Kidney glomerular epithelial cell (primary cell): ENCODE results near the gene LSP1.

Source experiments
- DNase-seq: peaks from one replicate; lab custom pipeline; 2025; lab: John Stamatoyannopoulos, UW

Gene LSP1

GRCh38 chr11:1837171-1838076 lies 15.5 kb upstream of the LSP1 start:
- no peak for DNase-seq

DNA sequence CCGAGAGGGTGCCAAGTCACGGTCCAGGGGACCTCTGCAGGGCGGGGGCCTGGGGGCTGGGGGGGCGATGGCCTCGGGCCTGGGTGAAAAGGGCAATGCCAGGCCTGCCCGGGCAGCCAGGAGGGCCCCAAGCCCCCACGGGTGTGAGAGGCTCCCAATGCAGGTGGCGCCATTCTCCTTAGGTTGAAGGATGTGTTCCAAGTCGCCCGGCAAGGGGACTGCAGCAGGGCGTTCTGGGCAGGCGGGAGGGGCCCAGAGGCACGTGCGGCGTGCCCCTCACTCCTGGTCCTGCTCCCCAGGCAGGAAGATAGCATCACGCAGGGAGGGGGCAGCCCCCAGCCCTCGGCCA lies 14.8 kb upstream of the LSP1 start:
- DNase-seq = no peak

DNA sequence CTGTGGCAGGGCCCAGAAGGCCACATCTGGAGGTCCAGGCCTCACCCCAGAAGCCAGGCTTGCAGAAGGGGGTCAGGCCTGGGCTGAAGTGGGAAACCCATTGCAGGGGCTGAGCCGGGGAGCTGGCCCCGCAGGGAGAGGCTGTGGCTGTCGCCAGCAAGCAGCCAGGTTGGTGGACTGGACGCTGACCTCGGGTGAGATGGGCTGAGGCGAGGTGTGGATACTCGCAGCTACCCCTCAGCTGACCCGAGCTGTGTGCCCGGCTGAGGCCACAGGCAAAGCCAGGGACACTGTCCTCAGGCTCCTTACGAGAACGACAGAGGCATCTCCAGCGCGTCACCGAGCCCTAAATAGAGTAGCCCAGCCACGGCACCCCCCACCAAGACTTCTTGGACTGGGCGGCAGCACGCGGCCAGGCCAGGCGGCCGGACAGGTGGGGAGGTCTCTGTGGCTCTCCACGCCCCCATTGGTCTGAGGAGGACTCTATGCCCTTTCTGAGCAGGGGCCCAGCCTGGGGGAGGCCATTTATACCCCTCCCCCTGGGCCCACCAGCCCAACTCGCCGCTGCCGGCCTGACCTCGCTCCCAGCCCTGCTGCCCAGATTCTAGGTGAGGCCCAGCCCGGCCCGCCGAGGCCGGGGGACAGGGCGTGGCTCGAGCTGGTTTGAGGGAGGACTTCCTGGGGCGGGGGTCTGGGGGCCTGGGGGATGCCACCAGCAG lies 14.3 kb upstream of the LSP1 start, which contains the start of gene TNNI2:
Gene TNNI2, plus strand, starts transcription at position 556 of the 719 bp plus-strand sequence. CDS start 716 bp downstream, outside the sequence.
- no peak for DNase-seq

DNA sequence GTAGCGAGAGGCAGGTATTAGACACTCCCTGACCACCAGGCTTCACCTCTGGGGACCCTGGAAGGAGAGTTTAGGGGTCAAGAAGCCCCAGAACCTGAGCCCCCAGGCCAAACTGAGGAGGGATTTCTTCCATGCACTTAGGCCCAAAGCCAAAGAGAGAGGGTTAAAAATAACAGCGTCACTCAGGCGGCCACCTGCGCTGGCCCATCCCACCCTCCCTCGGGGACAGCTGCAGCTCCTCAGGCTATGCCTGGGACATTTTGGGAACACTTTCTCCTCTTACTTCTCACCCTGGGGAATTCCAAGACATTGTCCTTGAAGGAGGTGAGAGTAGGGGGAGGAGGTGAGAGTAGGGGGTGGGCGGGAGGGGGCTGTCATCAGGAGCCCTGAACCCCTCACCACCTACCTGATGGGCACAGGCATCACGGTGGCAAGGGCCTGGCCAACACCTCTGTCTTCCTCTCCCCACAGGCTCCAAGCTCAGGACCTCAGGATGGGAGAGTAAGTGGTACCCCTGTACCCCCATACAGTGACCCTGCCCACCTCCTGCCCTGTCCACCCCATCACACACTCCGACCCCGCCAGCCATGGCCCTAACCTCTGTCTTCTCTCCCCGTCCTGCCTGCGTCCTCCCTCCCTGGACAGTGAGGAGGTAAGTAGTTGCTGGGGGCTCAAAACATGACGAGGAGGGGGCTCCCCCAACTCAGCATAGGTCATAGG lies 13.5 kb upstream of the LSP1 start:
- DNase-seq = no peak

- no peak for DNase-seq
These were observed 12.7 kb upstream of the LSP1 start for GRCh38 chr11:1839924-1840779.

GRCh38 chr11:1840780-1841480 lies 12.0 kb upstream of the LSP1 start:
- DNase-seq = no peak

- DNase-seq = no peak
These were observed 11.3 kb upstream of the LSP1 start for GRCh38 chr11:1841511-1842148.

DNA sequence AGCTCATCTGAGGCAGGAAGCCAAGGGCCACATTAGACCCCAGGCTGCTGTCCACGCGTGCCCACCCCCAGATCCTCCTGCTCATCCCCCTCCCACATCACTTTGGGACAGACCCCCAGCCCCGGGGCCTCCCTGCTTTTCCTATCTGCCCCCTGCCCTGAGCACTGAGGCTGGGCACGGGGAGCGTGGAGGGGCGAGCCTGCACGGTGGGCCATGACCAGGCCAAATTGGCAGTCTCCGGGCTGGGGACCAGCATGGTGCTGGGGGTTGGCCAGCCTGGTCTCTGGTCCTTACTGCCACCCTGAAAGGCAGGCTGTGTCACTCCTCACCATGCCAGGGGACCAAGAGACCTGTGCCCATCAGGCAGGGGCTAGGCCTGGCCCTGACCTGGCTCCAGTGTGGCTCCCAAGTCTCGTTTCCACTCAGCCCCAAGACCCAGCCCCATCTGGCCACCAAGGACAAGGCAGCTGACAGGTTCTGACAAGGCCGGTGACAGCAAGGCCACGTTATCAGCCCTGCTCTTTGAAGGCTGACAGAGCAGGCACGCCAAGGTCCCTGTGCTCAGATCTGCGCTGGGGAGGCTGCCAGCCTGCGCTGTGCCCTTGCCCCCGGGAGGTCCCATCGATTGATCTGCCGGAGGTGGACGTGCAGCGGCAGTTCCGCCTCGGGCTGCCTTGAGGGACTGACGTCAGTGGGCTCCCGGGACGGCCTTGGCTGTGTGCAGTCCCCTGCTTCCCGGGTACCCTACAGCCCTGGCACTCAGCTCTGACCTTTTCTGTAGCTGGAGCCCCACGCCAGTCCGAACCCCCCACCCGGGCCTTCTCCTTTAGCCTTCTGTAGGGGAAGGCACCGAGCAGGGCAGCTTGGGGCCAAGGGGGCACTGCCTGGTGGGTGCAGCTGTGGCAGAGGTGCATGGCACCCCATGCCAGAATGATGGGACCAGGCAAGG lies 10.5 kb upstream of the LSP1 start:
- no peak for DNase-seq

DNA sequence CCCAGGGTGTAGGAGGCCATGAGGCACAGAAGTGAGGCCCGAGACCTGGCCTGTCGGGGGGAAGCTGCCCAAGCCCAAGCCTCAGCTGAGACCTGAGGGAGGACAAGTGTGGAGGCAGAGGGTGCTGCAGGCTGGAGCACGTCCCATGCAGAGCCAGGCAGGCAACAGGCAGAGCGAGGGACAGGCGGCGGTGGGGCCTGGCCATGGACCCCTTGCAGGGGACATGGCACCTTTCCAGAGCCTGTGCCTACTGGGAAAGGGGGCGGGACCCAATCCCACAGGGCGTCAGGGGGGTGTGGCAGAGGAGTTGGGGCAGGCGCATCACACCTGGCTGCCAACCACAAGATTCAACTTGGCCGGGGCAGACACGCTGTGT lies 9.8 kb upstream of the LSP1 start:
- no peak for DNase-seq

- DNase-seq = no peak
These were observed 9.1 kb upstream of the LSP1 start for GRCh38 chr11:1843796-1844195.

DNA sequence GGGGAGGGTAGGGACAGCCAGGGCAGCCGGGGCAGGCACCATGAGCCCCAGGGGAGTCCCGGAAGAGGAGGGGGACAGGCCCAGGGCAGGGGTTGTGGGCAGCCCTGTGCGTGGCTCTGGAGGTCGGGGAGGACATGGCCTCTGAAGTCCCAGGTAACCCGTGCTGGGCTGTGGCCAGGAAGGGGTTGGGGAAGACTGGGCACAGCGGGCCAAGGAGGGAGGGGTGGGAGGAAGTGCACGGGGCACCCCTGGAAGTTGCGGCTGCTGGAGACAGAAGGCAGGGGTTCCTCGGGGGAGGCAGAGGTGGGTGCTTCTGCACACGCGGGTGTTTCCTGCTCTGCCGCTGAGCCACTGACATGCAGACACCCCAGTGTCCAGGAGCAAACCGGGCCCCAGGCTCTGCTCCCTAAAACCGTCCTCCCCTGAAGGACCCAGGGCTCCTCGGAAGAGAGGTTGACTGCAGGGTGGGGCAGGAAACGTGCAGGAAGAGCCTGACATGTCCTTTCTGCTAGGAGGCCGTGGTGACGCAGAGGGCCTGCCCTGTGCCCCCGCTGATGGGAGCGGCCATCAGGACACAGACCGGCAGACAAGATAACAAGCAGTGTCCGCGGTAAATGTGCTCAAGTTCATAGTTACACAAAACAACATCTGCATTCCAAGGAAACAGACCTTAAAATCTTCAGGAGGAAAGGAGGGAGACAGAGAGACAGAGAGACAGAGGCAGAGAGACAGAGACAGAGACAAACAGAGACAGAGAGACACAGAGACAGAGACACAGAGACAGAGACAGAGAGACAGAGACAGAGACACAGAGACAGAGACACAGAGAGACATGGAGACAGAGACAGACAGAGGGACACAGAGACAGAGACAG lies 8.4 kb upstream of the LSP1 start:
- DNase-seq = peak; percentile 35

GRCh38 chr11:1845095-1845429 lies 7.8 kb upstream of the LSP1 start:
- DNase-seq = no peak

DNA sequence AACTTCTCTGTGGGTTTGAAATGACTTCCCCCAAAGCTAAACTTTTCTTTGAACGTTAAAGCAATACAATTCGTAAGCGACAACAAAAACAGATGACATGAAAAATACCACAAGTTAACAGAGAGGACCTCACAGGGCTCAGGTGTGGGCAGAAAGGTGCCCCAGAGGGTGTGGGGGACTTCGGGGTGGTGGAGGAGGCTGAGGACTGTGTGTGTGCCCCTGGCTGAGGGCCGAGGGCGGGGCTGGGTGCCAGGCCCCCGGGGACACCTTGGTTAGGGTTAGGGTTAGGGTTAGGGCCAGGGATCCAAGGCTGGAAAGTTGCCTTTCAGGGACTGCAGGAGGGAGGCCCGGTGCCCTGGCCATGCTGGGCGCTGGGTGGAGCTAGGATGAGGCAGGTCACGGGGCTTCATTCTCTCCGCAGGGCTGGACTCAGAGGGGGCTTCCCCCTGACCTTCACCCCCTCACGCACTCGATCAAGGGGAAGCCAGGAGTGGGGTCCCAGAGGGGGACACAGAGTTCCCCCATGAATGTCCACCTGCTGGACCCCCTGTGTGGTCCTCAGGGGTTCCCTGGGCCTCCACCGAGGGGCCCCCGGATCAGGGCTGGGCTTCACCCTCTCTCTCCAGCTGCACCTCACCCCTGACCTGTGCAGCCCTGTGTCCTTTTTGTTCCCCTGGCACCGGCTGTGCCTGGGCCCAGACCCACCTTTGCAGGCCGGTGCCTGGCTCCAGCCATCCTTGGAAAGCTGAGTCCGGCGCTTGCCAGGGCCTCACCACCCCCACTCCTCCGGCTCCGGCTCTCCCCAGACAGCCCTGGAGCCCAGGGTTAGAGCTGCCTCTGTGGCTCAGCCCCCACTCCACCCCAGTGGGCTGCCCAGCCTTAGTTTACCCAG lies 7.1 kb upstream of the LSP1 start:
- DNase-seq = no peak

DNA sequence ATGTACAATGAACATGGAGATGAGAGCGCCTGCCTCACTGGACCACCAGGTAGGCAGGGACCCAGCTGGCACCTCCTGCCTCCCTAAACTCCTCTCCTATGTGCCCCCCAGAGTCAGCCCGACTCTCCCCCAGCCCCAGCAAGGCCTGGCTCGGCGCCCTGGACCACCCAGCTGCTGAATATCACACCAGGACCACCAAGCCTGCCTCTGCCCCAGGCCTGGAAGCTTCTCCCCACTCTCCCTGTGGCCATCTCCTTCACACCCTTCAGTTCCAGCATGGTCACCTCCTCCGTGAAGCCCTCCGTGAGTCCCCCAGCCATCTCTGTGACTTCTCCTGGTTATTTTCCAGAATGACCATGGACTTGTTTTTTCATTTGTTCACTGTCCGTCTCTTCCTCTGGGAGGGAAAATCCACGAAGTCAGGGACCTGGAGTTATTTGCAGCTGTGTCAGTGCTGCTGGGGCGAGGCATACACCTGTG lies 6.4 kb upstream of the LSP1 start:
- no peak for DNase-seq

DNA sequence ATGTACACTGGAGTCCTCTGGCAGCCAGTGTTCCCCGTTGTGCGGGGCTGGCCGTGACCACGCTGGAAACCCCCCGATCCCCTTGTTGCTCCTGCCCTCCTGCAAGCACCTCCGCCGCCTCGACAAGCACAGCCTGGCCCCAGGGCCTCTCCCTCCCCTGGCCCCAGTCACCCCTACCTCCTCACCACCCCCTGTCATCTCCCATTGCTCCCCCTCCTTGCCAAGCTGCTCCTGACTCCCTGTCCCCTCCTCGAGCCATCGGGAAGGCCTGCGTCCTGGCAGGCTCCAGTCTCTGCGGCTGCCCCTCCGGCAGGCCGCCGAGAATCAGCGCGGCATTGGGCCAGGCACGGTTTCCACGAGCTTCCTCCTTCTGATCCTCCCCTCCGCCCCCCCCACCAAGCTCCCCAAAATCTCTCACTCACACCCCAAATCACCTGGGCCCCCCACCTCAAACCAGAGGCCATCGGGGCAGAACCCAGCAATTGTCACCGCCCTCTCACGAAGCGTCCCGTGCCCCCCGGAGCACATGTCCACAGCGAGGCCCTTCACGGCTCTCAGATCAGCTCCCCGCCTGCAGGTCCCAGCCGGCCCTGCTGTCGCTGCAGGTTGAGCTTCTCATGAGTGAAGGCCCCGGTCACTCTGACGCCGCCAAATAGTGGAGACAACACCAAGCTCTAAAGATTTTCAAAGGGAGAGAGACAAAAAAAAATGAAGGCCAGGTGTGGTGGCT lies 5.7 kb upstream of the LSP1 start:
- DNase-seq = no peak

- no peak for DNase-seq
These were observed 4.8 kb upstream of the LSP1 start for GRCh38 chr11:1847926-1848639.
